Calu3 (cell line): ENCODE measurements around the gene GRIA3. TPM values are rescaled to one million over a fixed set of nuclear protein-coding genes. Genes with fewer than 3 reads are reported as not detected.

Experiments used
- BruUV-seq: library from RNA; stranded (reverse); fragments of 400-500 nt; replicated peaks from 2 replicates; lab custom pipeline; 2021; lab: Mats Ljungman, UMichigan
- CTCF ChIA-PET: fragments of 300-600 bp; sonication (Branson Sonifier 250); formaldehyde crosslinking; loops from one replicate; lab custom pipeline; 2022; ENCODE audit warnings: antibody characterized with exemption; lab: Charles Lee
- DNase-seq: peaks from one replicate; pipeline ENCODE4 v3.0.0; 2022
- H3K27ac Mint-ChIP-seq: one replicate; pipeline ENCODE4 v1.8.0; 2022; ENCODE audit warnings: mixed read lengths; ENCODE audit not compliant: unreplicated experiment
- H3K27me3 Mint-ChIP-seq: one replicate; pipeline ENCODE4 v1.8.0; 2022; ENCODE audit warnings: mixed read lengths; ENCODE audit not compliant: unreplicated experiment
- H3K36me3 Mint-ChIP-seq: one replicate; pipeline ENCODE4 v1.8.0; 2022; ENCODE audit warnings: mild to moderate bottlenecking, moderate library complexity, mixed read lengths; ENCODE audit not compliant: insufficient read depth, unreplicated experiment
- H3K4me1 Mint-ChIP-seq: one replicate; pipeline ENCODE4 v1.8.0; 2022; ENCODE audit warnings: mild to moderate bottlenecking, low read depth, mixed read lengths; ENCODE audit not compliant: unreplicated experiment
- H3K4me3 Mint-ChIP-seq: one replicate; pipeline ENCODE4 v1.8.0; 2022; ENCODE audit warnings: mild to moderate bottlenecking, low read depth, moderate library complexity, mixed read lengths; ENCODE audit not compliant: unreplicated experiment
- H3K9me3 Mint-ChIP-seq: one replicate; pipeline ENCODE4 v1.8.0; 2022; ENCODE audit warnings: low read depth, mixed read lengths; ENCODE audit not compliant: unreplicated experiment
- intact Hi-C: fragments of 100-400 bp; cut with micrococcal nuclease; formaldehyde crosslinking; loops from one replicate; pipeline ENCODE4 v1.10.0; 2022; ENCODE audit not compliant: unreplicated experiment
- total RNA-seq: library from RNA; stranded (reverse); gene quantifications from 2 replicates; pipeline ENCODE4 v1.2.3, GENCODE V29; 2022
- TF ChIP-seq, protein P1 (sequence below): fragments of 200-600 bp; IDR thresholded peaks from one replicate; pipeline ENCODE4 v1.8.0; 2022; ENCODE audit warnings: antibody characterized with exemption; ENCODE audit not compliant: unreplicated experiment

Gene GRIA3
- total RNA-seq, 1 experiment from 2014 or later = not detected

GRCh38 chrX:123230798-123231197 is 46.7 kb downstream of the GRIA3 start:
- no peaks in the 10 kb centered on the region for H3K9me3 Mint-ChIP-seq
- no peaks in the 10 kb centered on the region for H3K27me3 Mint-ChIP-seq
- H3K4me1 Mint-ChIP-seq = no peaks in the 10 kb centered on the region
- H3K27ac Mint-ChIP-seq = no peak overlapping the region
- intact Hi-C loops = no loop called here
- CTCF ChIA-PET = no interaction called here
- no peaks in the 10 kb centered on the region for H3K36me3 Mint-ChIP-seq
- TF ChIP-seq, protein P1, sequence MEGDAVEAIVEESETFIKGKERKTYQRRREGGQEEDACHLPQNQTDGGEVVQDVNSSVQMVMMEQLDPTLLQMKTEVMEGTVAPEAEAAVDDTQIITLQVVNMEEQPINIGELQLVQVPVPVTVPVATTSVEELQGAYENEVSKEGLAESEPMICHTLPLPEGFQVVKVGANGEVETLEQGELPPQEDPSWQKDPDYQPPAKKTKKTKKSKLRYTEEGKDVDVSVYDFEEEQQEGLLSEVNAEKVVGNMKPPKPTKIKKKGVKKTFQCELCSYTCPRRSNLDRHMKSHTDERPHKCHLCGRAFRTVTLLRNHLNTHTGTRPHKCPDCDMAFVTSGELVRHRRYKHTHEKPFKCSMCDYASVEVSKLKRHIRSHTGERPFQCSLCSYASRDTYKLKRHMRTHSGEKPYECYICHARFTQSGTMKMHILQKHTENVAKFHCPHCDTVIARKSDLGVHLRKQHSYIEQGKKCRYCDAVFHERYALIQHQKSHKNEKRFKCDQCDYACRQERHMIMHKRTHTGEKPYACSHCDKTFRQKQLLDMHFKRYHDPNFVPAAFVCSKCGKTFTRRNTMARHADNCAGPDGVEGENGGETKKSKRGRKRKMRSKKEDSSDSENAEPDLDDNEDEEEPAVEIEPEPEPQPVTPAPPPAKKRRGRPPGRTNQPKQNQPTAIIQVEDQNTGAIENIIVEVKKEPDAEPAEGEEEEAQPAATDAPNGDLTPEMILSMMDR = no peak
- no TSS peak for BruUV-seq
- no peak overlapping the region for H3K4me3 Mint-ChIP-seq
- no peak for DNase-seq

DNA sequence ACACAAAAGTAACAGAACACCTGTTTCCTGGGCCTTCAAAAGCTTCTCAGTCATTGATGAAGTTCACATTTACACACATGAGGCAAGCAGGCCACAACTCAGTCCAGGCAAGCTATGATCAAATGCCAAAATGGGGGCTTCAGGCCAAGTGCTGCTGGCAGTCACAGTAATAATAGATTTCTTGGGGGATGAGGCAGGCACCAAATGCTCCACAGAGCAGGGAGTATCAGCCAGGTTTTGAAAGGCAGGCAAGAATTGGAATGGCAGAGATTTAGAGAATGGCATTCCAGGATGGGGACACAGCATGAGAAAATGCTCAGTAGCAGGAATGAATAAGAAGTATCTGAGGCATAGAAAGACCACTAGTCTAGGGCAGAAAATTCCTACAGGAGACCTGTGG is 52.8 kb downstream of the GRIA3 start:
- no peaks in the 10 kb centered on the region for H3K9me3 Mint-ChIP-seq
- CTCF ChIA-PET = no interaction called here
- H3K4me1 Mint-ChIP-seq = no peaks in the 10 kb centered on the region
- H3K27ac Mint-ChIP-seq = no peak overlapping the region
- intact Hi-C loops = no loop called here
- no peak for DNase-seq
- no peak overlapping the region for H3K4me3 Mint-ChIP-seq
- BruUV-seq = no TSS peak
- no peaks in the 10 kb centered on the region for H3K27me3 Mint-ChIP-seq
- H3K36me3 Mint-ChIP-seq = no peaks in the 10 kb centered on the region
- TF ChIP-seq, protein P1 = no peak

DNA sequence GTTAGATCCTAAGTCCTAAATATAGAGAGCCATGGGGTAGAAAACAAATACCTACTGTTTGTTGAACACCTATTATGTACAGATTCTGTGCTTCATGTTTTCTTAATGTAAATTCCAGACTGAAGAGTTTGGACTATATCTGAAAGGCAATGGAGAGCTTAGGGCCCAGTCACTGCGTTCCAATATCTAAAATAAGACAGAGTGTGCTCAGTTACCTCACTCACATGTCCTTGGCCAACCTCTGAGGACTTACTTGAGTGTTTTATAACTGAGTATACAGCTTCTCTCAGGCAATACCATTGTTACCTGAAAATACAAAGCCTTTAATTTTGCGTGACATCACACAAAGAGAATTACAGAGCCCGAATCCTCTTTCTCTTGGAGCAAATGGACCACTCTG is 53.2 kb downstream of the GRIA3 start:
- Mint-ChIP-seq H3K27ac (no peak overlapping the region), H3K9me3 (no peaks in the 10 kb centered on the region), H3K4me1 (no peaks in the 10 kb centered on the region), H3K27me3 (no peaks in the 10 kb centered on the region), H3K4me3 (no peak overlapping the region), H3K36me3 (no peaks in the 10 kb centered on the region)
- no TSS peak for BruUV-seq
- CTCF ChIA-PET = no interaction called here
- intact Hi-C loops = no loop called here
- DNase-seq = no peak
- TF ChIP-seq, protein P1 = no peak

DNA sequence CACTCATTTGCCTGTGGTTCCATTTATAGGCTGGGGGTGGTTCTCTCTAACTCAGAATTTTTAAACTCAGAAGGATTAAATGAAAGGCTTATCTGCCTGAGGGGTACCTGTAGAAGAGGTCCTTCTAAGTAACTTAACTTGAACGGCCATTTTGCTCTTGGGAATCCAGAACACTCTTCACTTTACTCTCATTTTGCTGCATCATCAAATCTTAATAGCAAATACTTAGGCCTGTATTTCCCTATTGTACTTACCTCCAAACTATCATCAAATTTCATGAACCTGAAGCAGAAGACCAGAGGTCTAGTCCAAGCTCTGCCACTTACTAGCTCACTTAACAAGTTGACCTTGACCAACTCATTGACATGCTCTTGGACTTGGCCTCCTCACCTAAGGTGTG is 70.4 kb downstream of the GRIA3 start:
- intact Hi-C loops = no loop called here
- no TSS peak for BruUV-seq
- no peak for DNase-seq
- CTCF ChIA-PET = no interaction called here
- Mint-ChIP-seq H3K27ac (no peak overlapping the region), H3K4me3 (no peak overlapping the region), H3K4me1 (no peaks in the 10 kb centered on the region), H3K27me3 (no peaks in the 10 kb centered on the region), H3K9me3 (no peaks in the 10 kb centered on the region), H3K36me3 (no peaks in the 10 kb centered on the region)
- TF ChIP-seq, protein P1 = no peak
